Measurements from ENCODE around the gene ALG1.
"Not testable (repeated sequence)": the region's sequence is repeated elsewhere in the genome, so short reads cannot be mapped to it uniquely, and the experiment has no call there.

The ALG1 gene

DNA sequence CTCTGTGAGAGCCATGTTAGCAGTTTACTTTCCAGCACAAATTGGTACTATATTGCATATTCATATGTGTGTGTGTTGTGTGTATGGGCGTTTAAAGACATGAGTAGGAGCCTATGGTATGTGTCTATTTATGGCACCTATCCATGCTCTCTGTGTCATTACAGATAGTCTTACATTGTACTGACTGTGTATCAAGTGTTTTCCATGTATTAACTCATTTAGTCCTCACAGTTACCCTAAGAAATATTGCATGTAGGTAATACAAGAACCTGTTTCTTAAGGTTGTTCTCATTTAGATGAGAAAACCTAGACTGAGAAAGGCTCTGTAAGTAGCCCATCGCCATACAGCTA, 1.6 kb downstream of the ALG1 start:
- DNase-seq (ENCODE audit: low read depth), result no peak

DNA sequence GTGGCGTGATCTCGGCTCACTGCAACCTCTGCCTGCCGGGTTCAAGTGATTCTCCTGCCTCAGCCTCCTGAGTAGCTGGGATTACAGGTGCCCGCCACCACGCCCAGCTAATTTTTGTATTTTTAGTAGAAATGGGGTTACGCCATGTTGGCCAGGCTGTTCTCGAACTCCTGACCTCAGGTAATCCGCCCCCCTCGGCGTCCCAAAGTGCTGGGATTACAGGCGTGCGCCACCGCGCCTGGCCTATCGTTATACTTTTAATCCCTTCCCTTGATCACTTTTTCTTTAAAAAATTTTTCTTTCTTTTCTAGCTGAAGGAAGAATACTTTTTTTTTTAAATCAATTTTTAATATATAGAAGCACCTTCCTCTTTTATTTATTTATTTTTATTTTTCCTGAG, 2.1 kb downstream of the ALG1 start:
- DNase-seq (ENCODE audit: low read depth), result not testable (repeated sequence)

- no peak for DNase-seq (ENCODE audit: low read depth)
Observed at GRCh38 chr16:5075637-5076036, 4.0 kb downstream of the ALG1 start.

- no peak for DNase-seq (ENCODE audit: low read depth)
Observed at GRCh38 chr16:5077304-5077703, 5.7 kb downstream of the ALG1 start.

GRCh38 chr16:5078626-5079025, 7.0 kb downstream of the ALG1 start:
- DNase-seq (ENCODE audit: low read depth), result no peak

GRCh38 chr16:5080461-5080860, 8.8 kb downstream of the ALG1 start:
- DNase-seq (ENCODE audit: low read depth), result not testable (repeated sequence)

DNA sequence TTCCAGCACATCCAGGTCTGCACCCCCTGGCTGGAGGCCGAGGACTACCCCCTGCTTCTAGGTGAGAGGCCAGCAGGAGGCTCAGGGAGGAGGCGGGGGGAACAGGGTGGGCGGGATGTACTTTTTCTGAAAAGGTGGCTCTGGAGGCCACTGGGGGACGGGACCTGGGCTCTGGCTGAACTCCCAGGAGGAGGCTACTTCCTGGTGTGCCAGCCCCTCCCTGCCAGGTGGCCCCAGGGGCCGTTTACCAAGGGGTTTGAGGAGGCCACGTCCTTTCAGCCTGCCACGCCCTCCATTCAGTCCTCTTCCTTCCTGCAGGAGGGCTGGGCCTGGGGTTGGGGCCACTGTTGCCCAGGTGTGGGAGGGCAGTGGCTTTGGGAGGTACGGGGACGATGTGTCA, 9.4 kb downstream of the ALG1 start:
- not testable (repeated sequence) for DNase-seq (ENCODE audit: low read depth)

DNA sequence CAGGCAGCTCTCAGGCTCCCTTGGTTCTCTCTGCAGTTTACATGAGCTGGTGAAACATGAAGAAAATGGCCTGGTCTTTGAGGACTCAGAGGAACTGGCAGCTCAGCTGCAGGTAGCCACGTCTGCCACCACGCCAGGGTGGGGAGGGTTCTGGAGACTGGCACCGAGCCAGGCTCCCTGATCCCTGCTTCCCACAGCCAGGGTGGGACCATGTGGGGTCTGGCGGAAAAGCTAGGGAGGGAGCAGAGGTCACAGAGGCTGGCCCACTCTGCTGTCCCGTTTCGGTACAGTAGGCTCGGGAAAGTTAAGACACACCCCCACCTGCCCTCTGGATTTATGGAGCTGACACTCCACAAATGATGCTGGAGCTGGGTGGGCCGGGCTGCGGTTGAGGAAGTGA, 12.0 kb downstream of the ALG1 start:
- not testable (repeated sequence) for DNase-seq (ENCODE audit: low read depth)

DNA sequence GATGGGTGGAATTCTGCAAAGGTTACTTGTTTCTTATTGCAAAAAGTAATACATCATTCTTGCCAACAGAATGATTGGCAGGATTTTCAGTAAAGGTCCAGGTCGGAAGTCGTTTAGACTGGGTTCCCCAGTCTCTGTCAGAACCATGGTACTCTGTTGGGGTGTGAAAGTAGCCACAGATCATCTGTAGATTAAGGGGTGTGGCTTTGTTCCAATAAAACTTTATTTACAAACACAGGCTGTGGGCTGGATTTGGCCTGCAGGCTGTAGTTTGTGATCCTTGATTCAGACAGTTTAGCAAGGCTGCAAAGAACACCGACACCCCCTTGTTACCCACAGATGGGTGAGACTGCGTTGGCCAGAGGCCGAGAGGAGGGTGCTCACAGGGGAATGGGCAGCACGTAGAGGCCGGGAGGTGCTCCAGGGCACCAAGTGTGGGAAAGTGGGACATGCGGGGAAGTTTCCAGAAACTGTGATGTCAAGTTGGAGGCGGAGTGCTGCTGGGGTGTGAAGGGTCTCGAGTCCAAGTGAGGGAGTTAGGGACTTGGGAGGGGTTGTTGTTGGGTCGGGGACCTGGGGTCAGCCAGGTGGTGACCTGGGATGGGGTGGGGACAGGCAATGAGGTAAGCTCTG, 12.6 kb downstream of the ALG1 start:
- not testable (repeated sequence) for DNase-seq (ENCODE audit: low read depth)

DNA sequence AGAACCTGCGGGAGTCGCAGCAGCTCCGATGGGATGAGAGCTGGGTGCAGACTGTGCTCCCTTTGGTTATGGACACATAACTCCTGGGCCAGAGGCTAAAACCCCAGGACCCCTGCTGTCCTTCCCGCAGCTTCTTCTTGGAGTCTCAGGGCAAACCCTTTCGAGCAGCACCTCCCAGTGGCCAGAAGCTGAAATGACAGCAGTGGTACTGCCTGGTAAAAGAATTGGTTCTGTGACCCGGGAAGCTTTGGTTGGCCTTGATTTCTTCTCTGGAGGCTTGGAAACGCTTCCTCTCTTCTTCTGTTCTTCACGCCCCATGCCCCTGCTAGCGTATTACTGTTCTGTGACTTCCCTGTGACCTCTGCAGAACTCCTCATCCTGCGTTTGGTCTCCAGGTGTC, 13.2 kb downstream of the ALG1 start:
- peak; percentile 33 for DNase-seq (ENCODE audit: low read depth)

- not testable (repeated sequence) for DNase-seq (ENCODE audit: low read depth)
Observed at GRCh38 chr16:5085716-5086115, 14.1 kb downstream of the ALG1 start.

DNA sequence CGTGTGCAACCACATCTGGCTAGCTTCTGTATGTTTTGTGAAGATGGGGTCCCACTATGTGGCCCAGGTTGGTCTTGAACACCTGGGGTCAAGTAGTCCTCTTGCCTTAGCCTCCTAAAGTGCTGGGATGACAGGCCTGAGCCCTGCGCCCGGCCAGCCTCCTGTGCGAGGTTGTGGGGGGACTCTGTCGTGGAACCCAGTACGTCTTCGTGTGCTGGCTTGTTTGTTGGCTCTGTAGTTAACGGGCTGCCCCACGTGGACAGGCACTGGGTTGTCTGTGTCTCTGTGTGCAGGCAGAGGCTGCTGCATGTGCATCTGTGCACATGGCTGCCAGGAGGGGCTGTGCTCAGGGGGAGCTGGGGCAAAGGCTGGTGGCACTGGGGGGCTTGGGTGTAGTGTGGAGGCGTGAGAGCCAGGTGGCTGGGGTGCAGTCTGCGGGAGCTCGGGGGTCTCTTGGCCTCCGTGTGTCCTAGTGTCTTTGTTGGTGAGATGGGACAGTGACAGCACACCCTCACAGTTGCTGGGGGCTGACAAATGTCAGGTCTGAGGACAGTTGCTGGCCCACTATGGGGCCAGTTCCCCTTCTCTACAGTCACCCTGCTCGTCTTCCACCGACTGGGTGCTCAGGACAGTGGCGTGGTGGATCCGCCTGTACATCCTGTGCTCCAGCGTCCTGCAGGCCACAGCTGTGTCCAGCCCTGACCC, 16.6 kb downstream of the ALG1 start:
- not testable (repeated sequence) for DNase-seq (ENCODE audit: low read depth)

GRCh38 chr16:5088936-5089335, 17.3 kb downstream of the ALG1 start:
- not testable (repeated sequence) for DNase-seq (ENCODE audit: low read depth)

GRCh38 chr16:5089911-5090555, 18.4 kb downstream of the ALG1 start:
- not testable (repeated sequence) for DNase-seq (ENCODE audit: low read depth)

GRCh38 chr16:5090592-5090991, 18.9 kb downstream of the ALG1 start:
- not testable (repeated sequence) for DNase-seq (ENCODE audit: low read depth)

DNA sequence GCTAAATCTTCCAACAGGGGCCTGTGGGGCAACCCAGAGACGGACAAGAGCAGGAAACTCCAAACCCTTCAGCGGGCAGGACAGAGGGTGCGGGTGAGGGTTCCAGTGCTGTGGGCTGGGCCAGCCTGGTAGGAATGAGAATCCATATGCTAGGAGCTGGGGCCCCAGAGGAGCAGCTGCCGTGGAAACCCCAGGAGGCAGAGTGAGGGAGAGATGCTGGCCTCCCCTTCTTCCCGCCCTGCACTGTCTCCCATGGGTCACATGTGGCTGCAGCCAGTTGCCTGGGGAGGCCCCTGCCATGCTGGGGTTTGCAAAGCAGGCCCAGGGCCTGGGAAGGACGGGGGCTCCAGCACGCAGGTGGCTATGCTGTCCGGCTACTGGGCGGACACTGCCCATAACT, 21.4 kb downstream of the ALG1 start:
- not testable (repeated sequence) for DNase-seq (ENCODE audit: low read depth)

GRCh38 chr16:5093746-5094145, 22.1 kb downstream of the ALG1 start:
- not testable (repeated sequence) for DNase-seq (ENCODE audit: low read depth)

GRCh38 chr16:5095145-5095830, 23.6 kb downstream of the ALG1 start:
- DNase-seq (ENCODE audit: low read depth), result not testable (repeated sequence)

DNA sequence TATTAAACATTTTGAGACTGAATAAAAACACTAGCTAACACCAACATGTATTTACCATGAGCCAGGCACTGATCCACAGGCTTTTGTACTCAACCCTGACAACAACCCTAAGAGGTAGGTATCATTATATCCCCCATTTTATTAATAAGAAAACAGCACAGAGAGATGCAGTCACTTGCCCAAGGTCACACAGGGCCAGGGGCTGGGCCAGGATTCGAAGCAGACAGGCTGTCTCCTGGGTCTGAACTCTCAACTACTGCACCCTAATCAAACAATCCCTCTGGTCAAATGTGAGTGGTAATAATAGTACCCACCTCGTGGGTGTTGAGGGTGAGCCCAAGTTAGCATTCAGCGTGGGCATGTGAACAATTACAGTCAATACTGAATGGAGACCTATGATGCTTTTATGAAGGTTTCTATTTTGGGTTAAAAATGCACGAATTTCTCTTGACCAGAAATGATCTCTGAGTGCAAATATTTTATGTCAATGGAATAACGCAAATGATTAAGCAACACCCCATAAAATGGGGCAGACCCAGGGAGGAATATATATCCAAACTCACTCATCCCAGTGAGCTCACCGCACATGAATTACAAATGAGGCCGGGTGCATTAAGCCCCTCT, 24.9 kb downstream of the ALG1 start:
- not testable (repeated sequence) for DNase-seq (ENCODE audit: low read depth)

- not testable (repeated sequence) for DNase-seq (ENCODE audit: low read depth)
Observed at GRCh38 chr16:5097061-5097469, 25.4 kb downstream of the ALG1 start.

DNA sequence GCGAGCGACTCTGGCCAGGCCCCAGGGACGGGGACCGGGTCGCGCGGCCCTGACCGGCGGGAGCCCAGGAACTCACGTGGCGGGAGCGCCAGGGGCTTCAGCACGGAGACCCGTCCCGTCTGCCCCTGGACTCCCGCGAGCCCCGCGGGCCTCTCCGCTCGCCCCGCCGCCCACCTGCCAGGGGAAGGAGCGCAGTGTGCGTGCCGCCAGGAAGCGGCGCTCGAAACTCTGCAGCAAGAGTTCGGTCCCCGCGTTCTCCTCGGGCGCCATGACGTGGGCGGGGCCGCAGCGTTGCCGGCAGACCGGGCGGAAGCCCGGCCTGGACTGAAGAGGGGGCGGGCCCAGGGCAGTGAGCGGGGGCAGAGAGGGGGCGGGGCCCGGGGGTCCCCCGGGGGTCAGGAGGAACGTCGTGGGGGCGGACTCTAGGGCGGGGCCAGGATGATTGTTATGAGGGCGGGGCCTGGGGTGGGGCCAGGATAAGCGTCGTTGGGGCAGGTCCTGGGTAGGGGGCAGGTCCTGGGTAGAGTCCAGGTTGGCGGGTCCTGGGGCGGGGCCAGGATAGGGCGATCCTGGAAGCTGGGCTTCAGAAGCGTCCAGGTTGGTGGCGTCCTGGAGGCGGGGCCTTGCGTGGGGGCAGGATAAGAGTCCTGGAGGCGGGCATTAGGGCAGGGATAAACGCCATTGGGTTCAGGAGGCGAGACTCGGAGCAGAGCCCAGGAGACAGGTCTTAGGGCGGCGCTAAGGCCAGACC, 26.0 kb downstream of the ALG1 start, which contains the start of gene EEF2KMT:
Gene EEF2KMT (minus strand): TSS at position 326 of the 751 bp plus-strand sequence. CDS start 56 bp downstream, at position 270.
- DNase-seq (ENCODE audit: low read depth), result peak; percentile 99

All from fibroblast of the conjunctiva (primary cell).